Measurements from ENCODE around the gene NOL9.
A peak's percentile ranks its signal among the peaks of the same experiment; 100 is the strongest.

Gene NOL9

DNA sequence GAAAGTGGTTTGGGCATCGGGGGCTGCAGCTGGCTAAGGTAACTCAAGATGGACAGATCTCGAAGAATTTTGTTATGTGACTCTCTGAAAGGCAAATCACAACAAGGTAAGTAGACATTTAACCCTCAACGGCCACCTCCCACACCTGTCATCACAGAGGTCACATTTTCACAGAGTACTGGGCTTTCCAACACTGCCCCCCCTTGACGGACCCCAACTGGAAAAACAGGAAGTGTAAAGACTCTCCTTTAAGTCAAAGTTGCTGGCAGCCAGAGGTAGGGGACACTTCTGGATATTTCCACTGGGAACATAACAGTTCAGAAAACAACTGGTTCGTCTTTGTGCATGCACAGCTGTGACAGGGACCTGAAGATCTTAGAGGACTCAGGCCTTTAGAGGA lies 22.3 kb downstream of the NOL9 start:
- Histone ChIP-seq H3K27me3 (ENCODE audit: insufficient read depth, insufficient read length) (no peaks in the 10 kb centered on the region), H3K4me3 (ENCODE audit: insufficient read length, low read depth) (no peak overlapping the region), H3K4me1 (ENCODE audit: insufficient read depth, insufficient read length) (no peaks in the 10 kb centered on the region), H3K9ac (ENCODE audit: insufficient read length, low read depth) (no peak overlapping the region), H3K36me3 (ENCODE audit: insufficient read depth, insufficient read length, low read length) (peaks cover 74% of the 10 kb centered on the region), H3K9me3 (ENCODE audit: insufficient read depth, low read length) (no peaks in the 10 kb centered on the region)
- no peak for DNase-seq (ENCODE audit: low read depth, low spot score)
- no peak for TF ChIP-seq YY1 (IDR thresholded peaks at IDR 0.05; ENCODE audit: insufficient read depth, insufficient read length)
- no peak for TF ChIP-seq ZNF274 (IDR thresholded peaks at IDR 0.05; ENCODE audit: low read depth, low read length)
- no peak for TF ChIP-seq SUZ12 (IDR thresholded peaks at IDR 0.05; ENCODE audit: extremely low read depth, insufficient read depth, insufficient read length)

DNA sequence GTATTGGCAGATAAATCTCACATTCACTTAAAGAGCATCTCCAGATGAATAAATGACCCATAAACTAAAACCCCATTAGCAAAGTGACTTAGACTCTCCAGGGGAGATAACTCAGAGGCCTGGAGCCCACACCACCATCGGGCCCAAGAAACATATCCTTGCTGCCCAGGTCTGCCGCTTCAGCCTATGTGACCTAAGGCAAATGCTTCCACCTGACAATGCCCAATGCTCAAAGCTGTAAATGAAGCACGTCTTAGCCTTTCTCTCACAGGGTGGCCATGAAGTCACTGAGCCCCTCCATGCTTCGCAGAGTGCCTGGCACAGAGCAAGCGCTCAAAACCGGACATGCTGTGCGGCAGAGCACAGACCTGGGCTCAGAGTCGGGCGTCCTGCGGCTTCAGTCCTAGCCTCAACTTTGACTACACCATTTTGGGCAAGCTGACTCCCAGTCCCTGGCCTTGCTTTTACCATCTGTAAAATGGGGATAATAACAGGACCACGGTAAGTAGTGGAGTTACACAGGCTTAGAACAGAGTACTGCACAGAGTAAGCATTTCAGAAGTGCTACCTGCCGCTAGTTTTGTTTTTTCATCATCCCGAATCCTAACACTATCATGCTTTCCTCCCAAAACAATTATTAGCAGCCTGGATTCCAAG lies 23.7 kb downstream of the NOL9 start:
- H3K36me3 ChIP-seq (ENCODE audit: insufficient read depth, insufficient read length, low read length) = peaks cover 79% of the 10 kb centered on the region
- DNase-seq (ENCODE audit: low read depth, low spot score) = no peak

DNA sequence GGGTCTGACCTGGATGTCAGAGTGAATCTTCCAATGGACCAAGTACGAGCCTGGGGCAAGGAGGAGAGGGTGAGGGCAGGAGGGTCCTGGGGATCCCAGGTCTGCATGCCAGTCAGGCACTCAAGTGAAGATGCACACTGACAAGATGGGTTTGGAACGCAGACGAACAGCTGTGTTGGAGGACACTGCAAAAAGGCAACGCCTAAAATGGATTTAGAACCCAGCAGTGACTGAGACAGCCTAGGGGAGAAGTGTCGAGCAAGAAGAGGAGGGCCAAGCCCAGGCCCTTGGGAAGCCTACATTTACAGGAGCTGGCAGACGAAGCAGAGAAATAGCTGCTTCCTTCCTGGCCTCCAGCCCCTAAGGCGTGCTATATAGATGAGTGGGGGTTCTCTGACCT lies 25.8 kb downstream of the NOL9 start:
- DNase-seq (ENCODE audit: low read depth, low spot score) = no peak
- no peaks in the 10 kb centered on the region for H3K4me1 ChIP-seq (ENCODE audit: insufficient read depth, insufficient read length)
- H3K9me3 ChIP-seq (ENCODE audit: insufficient read depth, low read length) = no peaks in the 10 kb centered on the region
- H3K36me3 ChIP-seq (ENCODE audit: insufficient read depth, insufficient read length, low read length) = peaks cover 73% of the 10 kb centered on the region
- H3K4me3 ChIP-seq (ENCODE audit: insufficient read length, low read depth) = no peak overlapping the region
- TF ChIP-seq SUZ12 (IDR thresholded peaks at IDR 0.05; ENCODE audit: extremely low read depth, insufficient read depth, insufficient read length) (no peak), ZNF274 (IDR thresholded peaks at IDR 0.05; ENCODE audit: low read depth, low read length) (no peak), YY1 (IDR thresholded peaks at IDR 0.05; ENCODE audit: insufficient read depth, insufficient read length) (no peak)
- H3K27me3 ChIP-seq (ENCODE audit: insufficient read depth, insufficient read length) = no peaks in the 10 kb centered on the region
- H3K9ac ChIP-seq (ENCODE audit: insufficient read length, low read depth) = no peak overlapping the region

More for the DNA sequence above, 23.7 kb downstream of the NOL9 start:
- Histone ChIP-seq H3K9me3 (ENCODE audit: insufficient read depth, low read length) (no peaks in the 10 kb centered on the region), H3K27me3 (ENCODE audit: insufficient read depth, insufficient read length) (no peaks in the 10 kb centered on the region), H3K4me3 (ENCODE audit: insufficient read length, low read depth) (no peak overlapping the region), H3K4me1 (ENCODE audit: insufficient read depth, insufficient read length) (no peaks in the 10 kb centered on the region), H3K9ac (ENCODE audit: insufficient read length, low read depth) (no peak overlapping the region)
- TF ChIP-seq ZNF274 (IDR thresholded peaks at IDR 0.05; ENCODE audit: low read depth, low read length) = no peak
- TF ChIP-seq SUZ12 (IDR thresholded peaks at IDR 0.05; ENCODE audit: extremely low read depth, insufficient read depth, insufficient read length) = no peak
- no peak for TF ChIP-seq YY1 (IDR thresholded peaks at IDR 0.05; ENCODE audit: insufficient read depth, insufficient read length)

DNA sequence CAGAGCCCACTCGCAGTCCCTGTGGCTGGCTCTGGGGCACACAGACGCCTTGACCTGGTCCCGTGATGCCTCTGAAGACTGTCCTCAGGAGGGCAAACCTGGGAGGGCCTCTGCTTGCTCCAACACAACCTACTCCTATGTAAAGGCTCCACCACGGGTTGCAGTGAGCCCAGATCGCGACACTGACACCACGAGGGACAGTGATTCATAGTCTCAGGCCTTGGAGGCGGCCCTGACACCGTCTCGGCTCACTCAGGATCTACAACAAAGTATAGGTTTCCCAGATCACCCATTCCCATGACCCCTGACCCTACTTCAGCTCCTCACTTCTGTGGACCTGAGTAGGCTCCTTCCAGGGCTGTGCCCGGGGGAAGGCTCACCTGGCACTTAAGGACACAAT lies 28.0 kb downstream of the NOL9 start:
- Histone ChIP-seq H3K36me3 (ENCODE audit: insufficient read depth, insufficient read length, low read length) (peaks cover 56% of the 10 kb centered on the region), H3K4me3 (ENCODE audit: insufficient read length, low read depth) (no peak overlapping the region), H3K9me3 (ENCODE audit: insufficient read depth, low read length) (no peaks in the 10 kb centered on the region), H3K9ac (ENCODE audit: insufficient read length, low read depth) (no peak overlapping the region), H3K4me1 (ENCODE audit: insufficient read depth, insufficient read length) (peaks cover 2% of the 10 kb centered on the region), H3K27me3 (ENCODE audit: insufficient read depth, insufficient read length) (no peaks in the 10 kb centered on the region)
- TF ChIP-seq ZNF274 (IDR thresholded peaks at IDR 0.05; ENCODE audit: low read depth, low read length) = no peak
- no peak for DNase-seq (ENCODE audit: low read depth, low spot score)

DNA sequence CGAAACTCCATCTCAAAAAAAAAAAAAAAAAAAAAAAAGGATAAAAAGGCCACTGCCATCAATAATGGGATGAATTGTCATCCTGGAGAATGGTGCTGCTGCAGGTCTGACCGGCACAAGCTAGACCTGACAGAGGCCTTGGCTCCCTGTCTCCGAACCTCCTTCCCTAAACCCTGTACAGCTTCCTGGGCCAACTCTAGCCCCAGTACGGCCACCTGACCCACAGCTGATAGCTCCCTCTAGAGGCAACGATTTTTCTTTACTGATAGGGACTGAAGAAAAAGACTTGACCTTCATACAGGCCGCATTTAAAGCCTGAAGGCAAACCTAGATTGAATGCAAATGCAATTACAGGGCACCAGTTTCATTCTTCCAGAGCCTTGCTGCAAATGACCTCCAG lies 30.7 kb downstream of the NOL9 start:
- no peak for TF ChIP-seq SUZ12 (IDR thresholded peaks at IDR 0.05; ENCODE audit: extremely low read depth, insufficient read depth, insufficient read length)
- no peak for TF ChIP-seq ZNF274 (IDR thresholded peaks at IDR 0.05; ENCODE audit: low read depth, low read length)
- TF ChIP-seq YY1 (IDR thresholded peaks at IDR 0.05; ENCODE audit: insufficient read depth, insufficient read length) = no peak

DNA sequence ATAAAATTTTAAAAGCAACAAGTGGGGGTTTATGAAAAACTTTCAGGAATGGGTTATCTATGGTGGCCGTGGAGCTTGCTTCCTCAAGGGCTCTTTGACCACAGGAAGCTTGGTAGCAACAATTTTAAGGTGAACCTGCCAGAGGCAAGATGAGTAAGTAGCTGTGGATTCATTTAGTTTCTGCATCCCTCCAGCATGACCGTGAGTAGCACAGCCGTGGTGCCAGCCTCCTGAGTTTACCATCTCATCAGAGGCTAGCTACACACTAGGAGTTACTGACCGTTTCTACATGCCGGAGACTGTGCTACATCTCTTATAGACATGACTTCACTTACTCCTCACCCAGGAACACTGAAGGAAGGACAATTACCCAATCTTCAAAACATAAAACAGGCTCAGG lies 32.8 kb downstream of the NOL9 start:
- Histone ChIP-seq H3K4me1 (ENCODE audit: insufficient read depth, insufficient read length) (peaks cover 5% of the 10 kb centered on the region), H3K9ac (ENCODE audit: insufficient read length, low read depth) (peak overlapping the region; percentile 8), H3K9me3 (ENCODE audit: insufficient read depth, low read length) (no peaks in the 10 kb centered on the region), H3K36me3 (ENCODE audit: insufficient read depth, insufficient read length, low read length) (peaks cover 24% of the 10 kb centered on the region), H3K4me3 (ENCODE audit: insufficient read length, low read depth) (no peak overlapping the region), H3K27me3 (ENCODE audit: insufficient read depth, insufficient read length) (no peaks in the 10 kb centered on the region)
- TF ChIP-seq ZNF274 (IDR thresholded peaks at IDR 0.05; ENCODE audit: low read depth, low read length) (no peak), SUZ12 (IDR thresholded peaks at IDR 0.05; ENCODE audit: extremely low read depth, insufficient read depth, insufficient read length) (no peak), YY1 (IDR thresholded peaks at IDR 0.05; ENCODE audit: insufficient read depth, insufficient read length) (no peak)
- DNase-seq (ENCODE audit: low read depth, low spot score) = no peak

More for the DNA sequence above, 30.7 kb downstream of the NOL9 start:
- Histone ChIP-seq H3K4me1 (ENCODE audit: insufficient read depth, insufficient read length) (peaks cover 5% of the 10 kb centered on the region), H3K9ac (ENCODE audit: insufficient read length, low read depth) (no peak overlapping the region), H3K36me3 (ENCODE audit: insufficient read depth, insufficient read length, low read length) (peaks cover 39% of the 10 kb centered on the region), H3K27me3 (ENCODE audit: insufficient read depth, insufficient read length) (no peaks in the 10 kb centered on the region), H3K9me3 (ENCODE audit: insufficient read depth, low read length) (no peaks in the 10 kb centered on the region), H3K4me3 (ENCODE audit: insufficient read length, low read depth) (no peak overlapping the region)
- DNase-seq (ENCODE audit: low read depth, low spot score) = peak; percentile 40

DNA sequence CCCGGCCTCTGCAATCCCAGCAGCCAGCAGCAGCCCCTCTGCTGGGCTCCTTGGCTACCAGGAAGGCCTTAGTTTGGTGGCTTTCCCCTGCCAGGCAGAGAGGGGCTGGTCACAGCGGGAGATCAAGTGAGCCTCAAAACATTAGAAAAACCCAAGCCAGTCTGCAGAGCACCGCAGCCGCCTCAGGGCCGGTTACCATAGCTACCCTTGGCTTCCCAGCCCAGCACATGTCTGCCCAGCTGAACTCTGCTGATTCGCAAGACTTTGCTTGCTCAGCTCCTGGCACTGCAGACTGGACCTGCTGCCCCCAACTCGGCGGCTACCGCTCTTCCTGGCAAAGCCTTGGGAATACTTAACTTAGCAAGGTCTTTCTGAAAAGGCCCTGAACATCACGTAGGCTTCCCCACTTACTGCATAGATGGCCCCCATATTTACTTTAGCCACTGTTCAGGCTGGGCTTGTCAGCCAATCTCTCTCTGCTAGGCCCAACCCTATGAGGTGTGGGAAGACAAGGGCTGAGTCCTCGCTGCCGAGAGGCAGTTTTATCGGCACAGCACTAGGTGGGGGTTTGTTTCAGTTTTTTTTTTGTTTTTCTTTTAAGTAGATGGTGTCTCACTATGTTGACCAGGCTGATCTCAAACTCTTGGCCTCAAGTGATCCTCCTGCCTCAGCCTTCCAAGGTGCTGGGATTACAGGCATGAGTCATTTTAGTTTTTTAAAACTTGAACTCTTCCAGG lies 34.2 kb downstream of the NOL9 start:
- H3K4me1 ChIP-seq (ENCODE audit: insufficient read depth, insufficient read length) = peaks cover 5% of the 10 kb centered on the region
- no peaks in the 10 kb centered on the region for H3K9me3 ChIP-seq (ENCODE audit: insufficient read depth, low read length)
- H3K27me3 ChIP-seq (ENCODE audit: insufficient read depth, insufficient read length) = no peaks in the 10 kb centered on the region
- no peak overlapping the region for H3K9ac ChIP-seq (ENCODE audit: insufficient read length, low read depth)
- peak; percentile 89 for DNase-seq (ENCODE audit: low read depth, low spot score)
- TF ChIP-seq SUZ12 (IDR thresholded peaks at IDR 0.05; ENCODE audit: extremely low read depth, insufficient read depth, insufficient read length) = no peak
- no peak for TF ChIP-seq ZNF274 (IDR thresholded peaks at IDR 0.05; ENCODE audit: low read depth, low read length)
- TF ChIP-seq YY1 (IDR thresholded peaks at IDR 0.05; ENCODE audit: insufficient read depth, insufficient read length) = no peak
- peaks cover 11% of the 10 kb centered on the region for H3K36me3 ChIP-seq (ENCODE audit: insufficient read depth, insufficient read length, low read length)
- H3K4me3 ChIP-seq (ENCODE audit: insufficient read length, low read depth) = no peak overlapping the region
